SH-SY5Y (cell line): Measurements from ENCODE around the gene COL8A1.

Source experiments
- GATA2 ChIP-seq: IDR thresholded peaks from 2 replicates; pipeline ENCODE4 v1.6.1; 2011; ENCODE audit warnings: mild to moderate bottlenecking, low read depth, low read length
- GATA3 ChIP-seq: IDR thresholded peaks from 2 replicates; pipeline ENCODE4 v1.6.1; 2011; ENCODE audit warnings: low read depth, mild to moderate bottlenecking, low read length, moderate library complexity

DNA sequence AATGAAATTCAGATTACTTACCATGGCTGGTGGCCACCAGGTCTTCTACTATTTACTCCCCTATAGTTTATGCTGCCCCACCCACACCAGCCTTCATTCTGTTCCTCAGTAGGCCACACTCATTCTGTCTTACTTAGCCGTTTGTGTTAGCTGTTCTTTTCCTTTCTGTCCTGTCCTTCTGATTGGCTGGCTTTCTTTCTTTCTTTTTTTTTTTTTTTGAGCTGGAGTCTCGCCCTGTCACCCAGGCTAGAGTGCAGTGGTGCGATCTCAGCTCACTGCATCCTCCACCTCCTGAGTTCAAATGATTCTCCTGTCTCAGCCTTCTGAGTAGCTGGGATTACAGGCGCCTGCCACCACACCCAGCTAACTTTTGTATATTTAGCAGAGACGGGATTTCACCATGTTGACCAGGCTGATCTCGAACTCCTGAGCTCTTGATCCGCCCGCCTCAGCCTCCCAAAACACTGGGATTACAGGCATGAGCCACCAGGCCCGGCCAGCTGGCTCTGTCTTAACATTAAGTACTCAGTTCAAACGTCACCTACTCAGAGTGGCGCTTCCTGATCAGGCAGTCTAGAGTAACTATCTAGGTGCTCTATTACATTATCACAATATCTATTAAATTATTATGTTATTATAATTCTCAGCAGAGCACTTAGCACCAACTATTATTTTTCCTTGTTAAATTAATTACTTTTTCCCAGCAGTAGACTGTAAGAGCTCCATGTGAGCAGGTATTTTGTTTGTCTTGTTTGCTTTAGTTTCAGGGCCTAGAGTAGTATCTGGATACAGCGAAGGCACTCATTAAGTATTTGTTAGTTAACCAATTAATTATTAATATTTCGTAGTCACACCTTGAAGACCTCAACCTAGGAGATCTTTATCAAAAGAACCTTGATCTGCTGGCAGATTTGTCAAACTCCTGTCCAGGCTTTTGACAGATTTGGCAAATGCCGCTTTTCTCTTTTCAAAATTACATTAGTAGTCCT lies 185.6 kb downstream of the COL8A1 start:
- no peak for TF ChIP-seq GATA3
- TF ChIP-seq GATA2 = no peak
